OCI-LY7 (cell line): ENCODE results near the gene DIABLO. TPM values are rescaled to one million over a fixed set of nuclear protein-coding genes. Genes with fewer than 3 reads are reported as not detected.

ENCODE experiments used
- Bru-seq: library from RNA; stranded (reverse); fragments of 400-500 nt; gene quantifications from one replicate; lab custom pipeline; 2021; lab: Mats Ljungman, UMichigan
- BruChase-seq, 2 experiments: library from RNA; stranded (reverse); fragments of 400-500 nt; gene quantifications; one replicate each; lab custom pipeline; 2021; lab: Mats Ljungman, UMichigan
- BruUV-seq: library from RNA; stranded (reverse); fragments of 400-500 nt; replicated peaks from 2 replicates; lab custom pipeline; 2021; lab: Mats Ljungman, UMichigan
- CTCF ChIA-PET: fragments of 300-600 bp; sonication (Branson Sonifier 250); formaldehyde crosslinking; loops from one replicate; lab custom pipeline; 2022; ENCODE audit warnings: antibody characterized with exemption; ENCODE audit not compliant: unreplicated experiment; lab: Charles Lee
- POLR2A ChIA-PET: fragments of 300-600 bp; sonication (Branson Sonifier 250); formaldehyde crosslinking; loops from one replicate; lab custom pipeline; 2022; ENCODE audit warnings: antibody characterized with exemption; lab: Charles Lee
- DNase-seq: peaks from one replicate; pipeline ENCODE4 v3.0.0-alpha.2; 2015; ENCODE audit warnings: low spot score
- H2AFZ ChIP-seq: fragments of 200-600 bp; sonication (generic), shearing (Covaris generic); 2 replicates; pipeline ENCODE4 v1.6.1; 2014; ENCODE audit warnings: mild to moderate bottlenecking, antibody characterized with exemption, low read length, moderate library complexity
- H3K27ac ChIP-seq: fragments of 200-600 bp; sonication (generic); 2 replicates; pipeline ENCODE4 v1.5.1; 2014; ENCODE audit warnings: mixed run types, low read depth, mild to moderate bottlenecking, moderate library complexity, low read length, inconsistent platforms; ENCODE audit not compliant: poor library complexity, severe bottlenecking
- H3K36me3 ChIP-seq: fragments of 200-600 bp; sonication (generic); 2 replicates; pipeline ENCODE4 v1.6.1; 2014; ENCODE audit warnings: mild to moderate bottlenecking, antibody characterized with exemption, low read length, moderate library complexity, mixed read lengths; ENCODE audit not compliant: insufficient read depth
- H3K4me1 ChIP-seq: fragments of 200-600 bp; sonication (generic); 2 replicates; pipeline ENCODE4 v1.5.1; 2014; ENCODE audit warnings: mild to moderate bottlenecking, low read length; ENCODE audit not compliant: insufficient read depth, poor library complexity, severe bottlenecking
- H3K4me2 ChIP-seq: fragments of 200-600 bp; sonication (generic); 2 replicates; pipeline ENCODE4 v1.6.1; 2014; ENCODE audit warnings: mild to moderate bottlenecking, low read length
- H3K4me3 ChIP-seq: fragments of 200-600 bp; sonication (generic); 2 replicates; pipeline ENCODE4 v1.5.1; 2014; ENCODE audit warnings: mild to moderate bottlenecking, low read depth, low read length; ENCODE audit not compliant: poor library complexity, severe bottlenecking
- H3K79me2 ChIP-seq: fragments of 200-600 bp; sonication (generic); 2 replicates; pipeline ENCODE4 v1.6.1; 2016; ENCODE audit warnings: low read depth, mild to moderate bottlenecking, low read length, moderate library complexity, mixed read lengths; ENCODE audit not compliant: insufficient read depth
- H3K9me2 ChIP-seq: fragments of 200-600 bp; sonication (generic); 2 replicates; pipeline ENCODE4 v1.6.1; 2016; ENCODE audit warnings: mild to moderate bottlenecking, low read length, mixed read lengths; ENCODE audit not compliant: insufficient read depth
- H3K9me3 ChIP-seq: fragments of 200-600 bp; sonication (generic); 2 replicates; pipeline ENCODE4 v1.6.1; 2014; ENCODE audit warnings: mild to moderate bottlenecking, mixed run types, low read length, mixed read lengths
- H4K20me1 ChIP-seq: fragments of 200-600 bp; sonication (generic); 2 replicates; pipeline ENCODE4 v1.6.1; 2014; ENCODE audit warnings: mild to moderate bottlenecking, antibody characterized with exemption, low read length, moderate library complexity, mixed read lengths; ENCODE audit not compliant: insufficient read depth
- CTCF ChIP-seq: fragments of 200-600 bp; sonication (generic); conservative IDR thresholded peaks from 2 replicates; pipeline ENCODE4 v1.5.1; 2014; ENCODE audit warnings: mild to moderate bottlenecking, antibody characterized with exemption, low read length, moderate library complexity, mixed read lengths
- EZH2phosphoT487 ChIP-seq: fragments of 200-600 bp; sonication (generic); IDR thresholded peaks from 2 replicates; pipeline ENCODE4 v1.6.1; 2018; ENCODE audit warnings: low read depth, borderline replicate concordance, mild to moderate bottlenecking, mixed run types, antibody characterized with exemption, low read length, moderate library complexity, mixed read lengths
- intact Hi-C: fragments of 100-400 bp; cut with micrococcal nuclease; formaldehyde crosslinking; loops from one replicate; pipeline ENCODE4 v1.10.0; 2022; ENCODE audit not compliant: unreplicated experiment
- long read RNA-seq: library from polyadenylated mRNA; stranded (forward); transcript quantifications from one replicate; pipeline ENCODE4 v2.0.0, GENCODE V29; 2022
- total RNA-seq, 2 experiments: library from RNA; depleted of rRNA in 1 of 2; stranded (reverse); fragments of >200 nt in 1 of 2; shearing (Covaris generic) in 1 of 2; gene quantifications; 2 replicates each; pipeline ENCODE4 v1.2.3, GENCODE V29; 2014 to 2022

DIABLO gene
- 53.7 and 56.5 TPM in 2 replicates for total RNA-seq (2014; rRNA removed; shearing (Covaris generic))
- total RNA-seq (2022) = 53.9 and 55.4 TPM in 2 replicates
- percentile 87 among the genes with signal in this experiment for Bru-seq, nascent RNA
- BruChase-seq, experiment 1, labeled RNA remaining after a 6-hour chase = percentile 83 among the genes with signal in this experiment
- BruChase-seq, experiment 2, labeled RNA remaining after a 2-hour chase = percentile 84 among the genes with signal in this experiment
- long read RNA-seq, transcript DIABLO-202 (6 exons, 1,336 nt) = minor isoform, 11 of 88 reads
- long read RNA-seq, transcript DIABLO-207 (6 exons, 1,471 nt) = major isoform, 60 of 88 reads
- long read RNA-seq, transcript DIABLO-215 (5 exons, 2,569 nt) = minor isoform, 6 of 88 reads
- long read RNA-seq, partial matches to known transcripts = 0 of 88 reads
- long read RNA-seq, other reads (novel, unspliced or antisense) = 5 of 88 reads

- Histone ChIP-seq H3K4me2 (peak within 1 kb of the TSS; percentile 82), H2AFZ (peak within 1 kb of the TSS; percentile 68), H3K4me3 (peak within 1 kb of the TSS; percentile 98), H3K79me2 (peaks cover 33% of the 10 kb centered on the region), H3K36me3 (peaks cover 44% of the 10 kb centered on the region), H3K27ac (peak within 1 kb of the TSS; percentile 48), H4K20me1 (no peaks in the 10 kb centered on the region), H3K9me2 (no peaks in the 10 kb centered on the region), H3K9me3 (no peaks in the 10 kb centered on the region), H3K4me1 (peaks cover 17% of the 10 kb centered on the region)
- ChIA-PET CTCF (interaction anchor here (0.5 to 0.9 kb wide), 3 partner anchors 14 to 889 kb away, joined by 3 to 9 read pairs (median 3); no protein-coding TSS in a partner anchor), POLR2A (interaction anchor here (0.6 to 0.9 kb wide), 7 partner anchors 14 to 1008 kb away, joined by 3 to 5 read pairs (median 3); no protein-coding TSS in a partner anchor)
- intact Hi-C loops = loop anchor here (1.0 kb wide), 1 partner anchor 41 kb away; no protein-coding TSS in a partner anchor
- peak; percentile 99 for DNase-seq
- BruUV-seq = no TSS peak
- no peak for TF ChIP-seq CTCF
- TF ChIP-seq EZH2phosphoT487 = no peak
Observed at GRCh38 chr12:122225683-122226365, at the start of gene DIABLO. Gene DIABLO (minus strand): TSS chr12:122226052. CDS start chr12:122226014, 38 bp downstream.

- Histone ChIP-seq H3K9me3 (no peaks in the 10 kb centered on the region), H3K27ac (no peak overlapping the region), H3K36me3 (peaks cover 6% of the 10 kb centered on the region; the same call in 1 of the 2 replicates), H3K79me2 (no peaks in the 10 kb centered on the region), H4K20me1 (no peaks in the 10 kb centered on the region), H2AFZ (no peak overlapping the region), H3K9me2 (no peaks in the 10 kb centered on the region), H3K4me1 (no peaks in the 10 kb centered on the region), H3K4me3 (no peak overlapping the region), H3K4me2 (no peak overlapping the region)
- intact Hi-C loops = no loop called here
- CTCF ChIA-PET = no interaction called here
- no peak for DNase-seq
- no peak for TF ChIP-seq EZH2phosphoT487
- TF ChIP-seq CTCF = no peak
- BruUV-seq = no TSS peak
- POLR2A ChIA-PET = interaction anchor here (0.6 kb wide), 1 partner anchor 14 kb away, joined by 3 read pairs; no protein-coding TSS in a partner anchor
Observed at GRCh38 chr12:122275459-122275858, 49.6 kb upstream of the DIABLO start.
